K562 treated with DMSO at 1 percent for 24 hours (cell line): ENCODE data around the gene CRYBB3. TPM values are rescaled to one million over a fixed set of nuclear protein-coding genes. Genes with fewer than 3 reads are reported as not detected.

Experiments used
- total RNA-seq: library from RNA; unstranded; fragments of 300-600 nt; gene quantifications from 2 replicates; pipeline ENCODE4 v1.2.3, GENCODE V29; 2022; ENCODE audit warnings: low read depth; ENCODE audit not compliant: insufficient read depth

CRYBB3 gene
- not detected in 2 replicates for total RNA-seq

GRCh38 chr22:25199731-25200520, at the start of gene CRYBB3:
Gene CRYBB3 (plus strand): TSS chr22:25199858. CDS start chr22:25201397, 1,539 bp downstream.

DNA sequence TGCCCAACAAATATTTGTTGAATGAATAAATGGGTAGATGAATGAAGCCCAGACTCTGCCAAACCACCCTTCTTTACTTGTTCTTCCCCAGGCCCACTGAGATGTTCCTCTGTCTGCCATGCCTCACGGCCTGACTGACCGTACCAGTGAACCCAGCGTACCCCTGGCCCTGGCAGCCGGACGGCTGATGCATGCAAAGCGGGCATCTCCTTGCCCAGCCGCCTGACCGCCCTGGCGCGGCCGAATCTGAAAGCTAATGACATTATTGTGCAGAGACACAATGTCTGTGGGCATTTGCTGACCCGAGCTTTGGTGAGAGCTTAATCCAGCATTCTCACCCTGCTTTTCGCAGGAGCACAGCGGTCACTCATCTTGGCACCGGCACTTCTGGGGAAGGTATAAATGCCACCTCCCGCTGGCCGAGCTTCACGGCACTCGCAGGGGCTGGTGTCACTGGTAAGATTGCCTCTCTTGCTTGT, 19.6 kb downstream of the CRYBB3 start, which contains the start of gene CRYBB2:
Gene CRYBB2, plus strand, starts transcription at position 429 of the 479 bp plus-strand sequence. CDS start 1,791 bp downstream, outside the sequence.

Other genes starting within 250 kb of the CRYBB3 start
- gene KIAA1671, start 247.1 kb upstream of the CRYBB3 start, total RNA-seq = 0.07 TPM in 1 of 2 replicates, not detected in the other
- not detected in 2 replicates for gene CRYBB2, start 19.8 kb downstream of the CRYBB3 start, total RNA-seq